Spleen (tissue), 7 donors: ENCODE data around the gene CD79B.
"Not testable (repeated sequence)": the region's sequence is repeated elsewhere in the genome, so short reads cannot be mapped to it uniquely, and the experiment has no call there.

Source experiments
- POLR2A ChIP-seq, 3 donors: fragments of 450-650 bp; IDR thresholded peaks; one replicate each; pipeline ENCODE4 v1.5.1; 2017; ENCODE audit warnings: antibody characterized with exemption in 3 of 3, mild to moderate bottlenecking in 1 of 3
- TF ChIP-seq, protein P1 (sequence below), 11 experiments: fragments of 200-600 bp in 7 of 11; fragments of 450-650 bp in 4 of 11; sonication (generic) in 4 of 11; IDR thresholded peaks in 8 of 11; conservative IDR thresholded peaks in 3 of 11; 1 replicate in 7 of 11; 2 replicates in 4 of 11; pipeline versions ENCODE4 v1.4.0 to v1.8.0; 2016 to 2021; ENCODE audit warnings: antibody characterized with exemption in 11 of 11, inconsistent platforms in 4 of 11, mild to moderate bottlenecking in 1 of 11
- donor health status: DM: no; HTN: no; CAD: no; lungs with moderate emphysema.
- donor health status: DM: no; HTN: no; CAD: no.
- donor health status: DM: no; HTN: no; CAD: no.

DNA sequence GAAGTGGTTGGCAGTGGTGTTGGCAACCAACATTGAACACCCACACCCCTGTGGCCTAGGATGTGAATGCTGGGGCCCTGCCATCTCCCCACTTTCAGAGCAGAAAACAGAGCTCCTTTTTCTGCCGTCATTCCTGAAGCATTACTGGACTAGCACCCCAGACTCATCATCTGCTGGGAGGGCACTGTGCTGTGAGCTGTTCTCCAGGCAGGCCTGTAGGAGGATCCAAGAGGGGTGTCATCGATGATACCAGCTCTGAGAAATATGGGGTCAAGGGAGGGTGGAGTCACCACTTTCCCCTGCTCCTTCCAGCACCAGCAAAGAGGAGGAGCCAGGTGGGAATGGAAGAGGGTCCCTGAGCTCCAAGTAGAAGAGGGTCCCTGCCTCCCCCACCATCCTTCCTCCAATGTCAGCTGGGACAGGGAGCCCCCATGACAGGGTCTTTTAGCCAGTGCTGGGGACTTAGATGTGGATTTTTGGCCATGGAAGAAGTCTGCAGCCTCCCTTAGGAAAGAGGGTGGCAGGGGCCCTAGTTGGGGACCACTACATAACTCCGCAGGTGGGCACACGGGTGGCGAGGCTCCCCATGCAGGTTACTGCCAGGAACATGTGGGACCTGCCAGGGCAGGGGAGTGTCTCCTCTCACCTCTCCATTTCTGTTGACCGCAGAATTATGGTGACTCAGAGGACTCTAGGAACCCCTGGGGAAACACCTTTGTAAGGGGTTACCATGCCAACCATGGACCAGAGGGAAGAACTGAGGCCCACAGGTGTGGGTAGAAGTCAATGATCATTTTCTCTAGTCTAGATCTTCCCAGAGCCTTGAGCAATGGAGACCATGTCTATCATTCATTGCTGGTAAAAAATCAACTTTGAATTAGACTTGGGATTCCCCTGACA, 33.0 kb downstream of the CD79B start:
- TF ChIP-seq, protein P1, sequence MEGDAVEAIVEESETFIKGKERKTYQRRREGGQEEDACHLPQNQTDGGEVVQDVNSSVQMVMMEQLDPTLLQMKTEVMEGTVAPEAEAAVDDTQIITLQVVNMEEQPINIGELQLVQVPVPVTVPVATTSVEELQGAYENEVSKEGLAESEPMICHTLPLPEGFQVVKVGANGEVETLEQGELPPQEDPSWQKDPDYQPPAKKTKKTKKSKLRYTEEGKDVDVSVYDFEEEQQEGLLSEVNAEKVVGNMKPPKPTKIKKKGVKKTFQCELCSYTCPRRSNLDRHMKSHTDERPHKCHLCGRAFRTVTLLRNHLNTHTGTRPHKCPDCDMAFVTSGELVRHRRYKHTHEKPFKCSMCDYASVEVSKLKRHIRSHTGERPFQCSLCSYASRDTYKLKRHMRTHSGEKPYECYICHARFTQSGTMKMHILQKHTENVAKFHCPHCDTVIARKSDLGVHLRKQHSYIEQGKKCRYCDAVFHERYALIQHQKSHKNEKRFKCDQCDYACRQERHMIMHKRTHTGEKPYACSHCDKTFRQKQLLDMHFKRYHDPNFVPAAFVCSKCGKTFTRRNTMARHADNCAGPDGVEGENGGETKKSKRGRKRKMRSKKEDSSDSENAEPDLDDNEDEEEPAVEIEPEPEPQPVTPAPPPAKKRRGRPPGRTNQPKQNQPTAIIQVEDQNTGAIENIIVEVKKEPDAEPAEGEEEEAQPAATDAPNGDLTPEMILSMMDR (IDR thresholded peaks at IDR 0.05 in 8 of 11, conservative IDR thresholded peaks at IDR 0.05 in 3 of 11) = not testable (repeated sequence)
- not testable (repeated sequence) for TF ChIP-seq POLR2A (IDR thresholded peaks at IDR 0.05)
